Astrocyte (in vitro differentiated cells and primary cell): ENCODE measurements around the gene WWC2. TPM values are rescaled to one million over a fixed set of nuclear protein-coding genes. Genes with fewer than 3 reads are reported as not detected.
"Not testable (repeated sequence)": the region's sequence is repeated elsewhere in the genome, so short reads cannot be mapped to it uniquely, and the experiment has no call there.

Experiments
- DNase-seq: peaks from one replicate; pipeline ENCODE4 v3.0.0-alpha.2; 2010; ENCODE audit warnings: low read depth
- FAIRE-seq: peaks from 2 replicates; lab custom pipeline; 2011; peaks lifted over from hg19 to GRCh38; lab: Jason Lieb, UNC
- H2AFZ ChIP-seq: 2 replicates; pipeline ENCODE4 v1.6.0; 2012; ENCODE audit warnings: low read depth, low read length, inconsistent platforms
- H3K27ac ChIP-seq: 2 replicates; pipeline ENCODE4 v1.5.1; 2011; ENCODE audit warnings: low read depth, low read length, inconsistent platforms
- H3K27me3 ChIP-seq: 2 replicates; pipeline ENCODE4 v1.6.0; 2011; ENCODE audit warnings: low read length, inconsistent platforms; ENCODE audit not compliant: insufficient read depth
- H3K36me3 ChIP-seq: 2 replicates; pipeline ENCODE4 v1.5.1; 2011; ENCODE audit warnings: low read length, inconsistent platforms; ENCODE audit not compliant: insufficient read depth
- H3K4me1 ChIP-seq: 2 replicates; pipeline ENCODE4 v1.5.1; 2011; ENCODE audit warnings: low read length, inconsistent platforms; ENCODE audit not compliant: insufficient read depth
- H3K4me2 ChIP-seq: 2 replicates; pipeline ENCODE4 v1.6.0; 2012; ENCODE audit warnings: low read length, inconsistent platforms
- H3K4me3 ChIP-seq: 2 replicates; pipeline ENCODE4 v1.5.1; 2011; ENCODE audit warnings: low read depth, mild to moderate bottlenecking, low read length, inconsistent platforms; ENCODE audit not compliant: insufficient read depth
- H3K79me2 ChIP-seq: 2 replicates; pipeline ENCODE4 v1.6.0; 2012; ENCODE audit warnings: mild to moderate bottlenecking, low read length, inconsistent platforms; ENCODE audit not compliant: insufficient read depth
- H3K9ac ChIP-seq: 2 replicates; pipeline ENCODE4 v1.6.0; 2012; ENCODE audit warnings: mild to moderate bottlenecking, low read length, inconsistent platforms
- H3K9me3 ChIP-seq: 2 replicates; pipeline ENCODE4 v1.5.1; 2012; ENCODE audit warnings: low read depth, mild to moderate bottlenecking, low read length, inconsistent platforms; ENCODE audit not compliant: insufficient read depth
- H4K20me1 ChIP-seq: 2 replicates; pipeline ENCODE4 v1.6.0; 2012; ENCODE audit warnings: low read length, inconsistent platforms; ENCODE audit not compliant: insufficient read depth
- H3K27ac Mint-ChIP-seq: one replicate; pipeline ENCODE4 v1.8.0; 2021; ENCODE audit warnings: mild to moderate bottlenecking, mixed read lengths; ENCODE audit not compliant: unreplicated experiment
- H3K27me3 Mint-ChIP-seq: one replicate; pipeline ENCODE4 v1.8.0; 2021; ENCODE audit warnings: low read depth, mixed read lengths; ENCODE audit not compliant: unreplicated experiment
- H3K36me3 Mint-ChIP-seq: one replicate; pipeline ENCODE4 v1.8.0; 2021; ENCODE audit warnings: low read depth, mixed read lengths; ENCODE audit not compliant: unreplicated experiment
- H3K4me1 Mint-ChIP-seq: one replicate; pipeline ENCODE4 v1.8.0; 2021; ENCODE audit warnings: low read depth, mixed read lengths; ENCODE audit not compliant: unreplicated experiment
- H3K4me3 Mint-ChIP-seq: one replicate; pipeline ENCODE4 v1.8.0; 2021; ENCODE audit warnings: mild to moderate bottlenecking, moderate library complexity, mixed read lengths; ENCODE audit not compliant: unreplicated experiment
- H3K9me3 Mint-ChIP-seq: one replicate; pipeline ENCODE4 v1.8.0; 2021; ENCODE audit warnings: mild to moderate bottlenecking, mixed read lengths; ENCODE audit not compliant: unreplicated experiment
- EZH2 ChIP-seq: IDR thresholded peaks from 2 replicates; pipeline ENCODE4 v1.6.1; 2012; ENCODE audit warnings: mild to moderate bottlenecking, low read length, inconsistent platforms; ENCODE audit not compliant: insufficient read depth
- total RNA-seq: library from RNA; stranded (reverse); gene quantifications from 2 replicates; pipeline ENCODE4 v1.2.1, GENCODE V29; 2021
- TF ChIP-seq, protein P1 (sequence below): IDR thresholded peaks from 2 replicates; pipeline ENCODE4 v1.5.1; 2011; ENCODE audit warnings: low read depth, mild to moderate bottlenecking, inconsistent platforms, low read length, moderate library complexity; ENCODE audit not compliant: insufficient read depth

WWC2 gene
- total RNA-seq, 1 donor from 2014 or later: 62.6 TPM

- Histone ChIP-seq H3K27me3 (no peaks in the 10 kb centered on the region), H2AFZ (no peak overlapping the region), H3K4me3 (no peak overlapping the region), H3K4me2 (no peak overlapping the region), H3K36me3 (peaks cover 3% of the 10 kb centered on the region), H3K4me1 (no peaks in the 10 kb centered on the region), H3K9me3 (peaks cover 8% of the 10 kb centered on the region), H4K20me1 (no peaks in the 10 kb centered on the region), H3K79me2 (no peaks in the 10 kb centered on the region), H3K9ac (no peak overlapping the region), H3K27ac (no peak overlapping the region)
- Mint-ChIP-seq H3K27ac (no peak overlapping the region), H3K9me3 (peaks cover 9% of the 10 kb centered on the region), H3K4me1 (peaks cover 2% of the 10 kb centered on the region), H3K36me3 (peaks cover 13% of the 10 kb centered on the region), H3K27me3 (no peaks in the 10 kb centered on the region), H3K4me3 (no peak overlapping the region)
- DNase-seq (no peak), FAIRE-seq (no peak)
- no peak for TF ChIP-seq EZH2
- TF ChIP-seq, protein P1, sequence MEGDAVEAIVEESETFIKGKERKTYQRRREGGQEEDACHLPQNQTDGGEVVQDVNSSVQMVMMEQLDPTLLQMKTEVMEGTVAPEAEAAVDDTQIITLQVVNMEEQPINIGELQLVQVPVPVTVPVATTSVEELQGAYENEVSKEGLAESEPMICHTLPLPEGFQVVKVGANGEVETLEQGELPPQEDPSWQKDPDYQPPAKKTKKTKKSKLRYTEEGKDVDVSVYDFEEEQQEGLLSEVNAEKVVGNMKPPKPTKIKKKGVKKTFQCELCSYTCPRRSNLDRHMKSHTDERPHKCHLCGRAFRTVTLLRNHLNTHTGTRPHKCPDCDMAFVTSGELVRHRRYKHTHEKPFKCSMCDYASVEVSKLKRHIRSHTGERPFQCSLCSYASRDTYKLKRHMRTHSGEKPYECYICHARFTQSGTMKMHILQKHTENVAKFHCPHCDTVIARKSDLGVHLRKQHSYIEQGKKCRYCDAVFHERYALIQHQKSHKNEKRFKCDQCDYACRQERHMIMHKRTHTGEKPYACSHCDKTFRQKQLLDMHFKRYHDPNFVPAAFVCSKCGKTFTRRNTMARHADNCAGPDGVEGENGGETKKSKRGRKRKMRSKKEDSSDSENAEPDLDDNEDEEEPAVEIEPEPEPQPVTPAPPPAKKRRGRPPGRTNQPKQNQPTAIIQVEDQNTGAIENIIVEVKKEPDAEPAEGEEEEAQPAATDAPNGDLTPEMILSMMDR: no peak
Measured at GRCh38 chr4:183323295-183323694, 224.2 kb downstream of the WWC2 start.

GRCh38 chr4:183324056-183324455, 225.0 kb downstream of the WWC2 start:
- H3K9me3 Mint-ChIP-seq: peaks cover 12% of the 10 kb centered on the region
- DNase-seq, H3K36me3 ChIP-seq, H3K4me1 Mint-ChIP-seq, H3K4me2 ChIP-seq, H4K20me1 ChIP-seq, H3K79me2 ChIP-seq, H3K27ac Mint-ChIP-seq, H2AFZ ChIP-seq, H3K9ac ChIP-seq, H3K27me3 ChIP-seq, H3K4me3 ChIP-seq, H3K4me1 ChIP-seq, H3K27ac ChIP-seq, H3K27me3 Mint-ChIP-seq, H3K4me3 Mint-ChIP-seq, H3K9me3 ChIP-seq, FAIRE-seq: not testable (repeated sequence)
- H3K36me3 Mint-ChIP-seq: peaks cover 12% of the 10 kb centered on the region

DNA sequence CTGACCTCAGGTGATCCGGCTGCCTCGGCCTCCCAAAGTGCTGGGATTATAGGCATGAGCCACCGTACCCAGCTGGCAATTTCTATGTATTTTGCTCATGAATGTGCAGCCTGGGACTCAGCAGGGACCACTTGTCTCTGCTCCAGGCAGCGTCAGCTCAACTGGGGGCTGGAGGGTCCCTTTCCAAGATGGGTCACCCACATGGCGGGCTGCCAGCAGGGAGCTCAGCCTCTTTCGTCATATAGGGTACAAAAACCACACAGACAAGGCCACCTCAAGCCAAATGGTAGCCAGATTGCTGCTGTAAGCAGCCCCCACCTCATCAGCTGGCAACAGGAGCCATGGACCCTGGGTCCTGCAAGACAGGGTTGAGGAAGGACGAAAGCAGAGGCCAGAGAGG, 225.6 kb downstream of the WWC2 start:
- Histone ChIP-seq H3K36me3 (no peaks in the 10 kb centered on the region), H3K4me2 (no peak overlapping the region), H3K79me2 (no peaks in the 10 kb centered on the region), H3K27me3 (no peaks in the 10 kb centered on the region), H3K4me3 (no peak overlapping the region), H3K9ac (no peak overlapping the region), H3K4me1 (peaks cover 4% of the 10 kb centered on the region), H2AFZ (no peak overlapping the region), H3K27ac (no peak overlapping the region), H4K20me1 (no peaks in the 10 kb centered on the region), H3K9me3 (peaks cover 8% of the 10 kb centered on the region)
- TF ChIP-seq, protein P1: no peak
- TF ChIP-seq EZH2: no peak
- Mint-ChIP-seq H3K27me3 (no peaks in the 10 kb centered on the region), H3K4me1 (peaks cover 12% of the 10 kb centered on the region), H3K27ac (no peak overlapping the region), H3K36me3 (peaks cover 8% of the 10 kb centered on the region), H3K9me3 (peaks cover 12% of the 10 kb centered on the region), H3K4me3 (no peak overlapping the region)
- FAIRE-seq (no peak), DNase-seq (no peak)

DNA sequence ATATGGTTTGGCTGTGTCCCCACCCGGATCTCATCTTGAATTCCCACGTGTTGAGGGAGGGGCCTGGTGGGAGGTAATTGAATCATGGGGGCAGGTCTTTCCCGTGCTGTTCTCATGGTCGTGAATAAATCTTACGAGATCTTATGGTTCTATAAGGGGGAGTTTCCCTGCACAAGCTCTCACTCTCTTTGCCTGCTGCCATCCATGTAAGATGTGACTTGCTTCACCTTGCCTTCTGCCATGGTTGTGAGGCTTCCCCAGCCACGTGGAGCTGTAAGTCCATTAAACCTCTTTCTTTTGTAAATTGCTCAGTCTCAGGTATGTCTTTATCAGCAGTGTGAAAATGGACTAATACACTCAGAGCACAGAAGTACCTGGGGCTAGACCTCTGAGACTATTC, 227.3 kb downstream of the WWC2 start:
- H3K27ac Mint-ChIP-seq, H3K9me3 ChIP-seq, H3K79me2 ChIP-seq, H3K36me3 Mint-ChIP-seq, H3K27me3 Mint-ChIP-seq, H3K4me3 ChIP-seq, H3K4me3 Mint-ChIP-seq, H3K4me1 ChIP-seq, FAIRE-seq, H4K20me1 ChIP-seq, H3K9ac ChIP-seq, H3K4me2 ChIP-seq, H3K27me3 ChIP-seq, H2AFZ ChIP-seq, DNase-seq, H3K36me3 ChIP-seq, H3K27ac ChIP-seq: not testable (repeated sequence)
- Mint-ChIP-seq H3K9me3 (peaks cover 12% of the 10 kb centered on the region), H3K4me1 (peaks cover 12% of the 10 kb centered on the region)
